ENCODE measurements around the gene CENPL.
"Not testable (repeated sequence)": the region's sequence is repeated elsewhere in the genome, so short reads cannot be mapped to it uniquely, and the experiment has no call there.

CENPL gene

GRCh38 chr1:173852105-173852504 is 27.4 kb upstream of the CENPL start:
- H3K27me3 Mint-ChIP-seq (ENCODE audit: low read depth, poor library complexity) = no peaks in the 10 kb centered on the region
- no peaks in the 10 kb centered on the region for H3K9me3 Mint-ChIP-seq
- H3K4me3 Mint-ChIP-seq = no peak overlapping the region
- DNase-seq = no peak
- peaks cover 7% of the 10 kb centered on the region for H3K4me1 Mint-ChIP-seq
- TF ChIP-seq CTCF (IDR thresholded peaks at IDR 0.05) = no peak
- no peak overlapping the region for H3K27ac Mint-ChIP-seq
- peaks cover 66% of the 10 kb centered on the region for H3K36me3 Mint-ChIP-seq (ENCODE audit: low read depth)

GRCh38 chr1:173832748-173833147 is 8.1 kb upstream of the CENPL start:
- Mint-ChIP-seq H3K27me3 (ENCODE audit: low read depth, poor library complexity) (no peaks in the 10 kb centered on the region), H3K4me3 (no peak overlapping the region), H3K4me1 (no peaks in the 10 kb centered on the region), H3K27ac (no peak overlapping the region), H3K9me3 (no peaks in the 10 kb centered on the region), H3K36me3 (ENCODE audit: low read depth) (peaks cover 33% of the 10 kb centered on the region)
- no peak for DNase-seq
- TF ChIP-seq CTCF (IDR thresholded peaks at IDR 0.05) = no peak

GRCh38 chr1:173827611-173828010 is 2.9 kb upstream of the CENPL start:
- no peak for DNase-seq
- H3K27ac Mint-ChIP-seq = no peak overlapping the region
- H3K27me3 Mint-ChIP-seq (ENCODE audit: low read depth, poor library complexity) = peaks cover 7% of the 10 kb centered on the region
- H3K9me3 Mint-ChIP-seq = peaks cover 6% of the 10 kb centered on the region
- H3K36me3 Mint-ChIP-seq (ENCODE audit: low read depth) = peaks cover 26% of the 10 kb centered on the region
- H3K4me3 Mint-ChIP-seq = no peak overlapping the region
- H3K4me1 Mint-ChIP-seq = peaks cover 20% of the 10 kb centered on the region
- no peak for TF ChIP-seq CTCF (IDR thresholded peaks at IDR 0.05)

GRCh38 chr1:173823781-173824314 is 835 bp downstream of the CENPL start:
- TF ChIP-seq CTCF (IDR thresholded peaks at IDR 0.05) = no peak
- Mint-ChIP-seq H3K36me3 (ENCODE audit: low read depth) (peaks cover 36% of the 10 kb centered on the region), H3K9me3 (peaks cover 6% of the 10 kb centered on the region), H3K4me3 (peak overlapping the region; percentile 99), H3K27me3 (ENCODE audit: low read depth, poor library complexity) (peaks cover 7% of the 10 kb centered on the region), H3K4me1 (peaks cover 31% of the 10 kb centered on the region), H3K27ac (peak overlapping the region; percentile 100)
- DNase-seq = no peak

GRCh38 chr1:173821680-173822079 is 3.0 kb downstream of the CENPL start:
- peaks cover 24% of the 10 kb centered on the region for H3K9me3 Mint-ChIP-seq
- H3K36me3 Mint-ChIP-seq (ENCODE audit: low read depth) = peaks cover 54% of the 10 kb centered on the region
- no peak overlapping the region for H3K27ac Mint-ChIP-seq
- TF ChIP-seq CTCF (IDR thresholded peaks at IDR 0.05) = no peak
- H3K4me1 Mint-ChIP-seq = peaks cover 31% of the 10 kb centered on the region
- DNase-seq = no peak
- peaks cover 3% of the 10 kb centered on the region for H3K27me3 Mint-ChIP-seq (ENCODE audit: low read depth, poor library complexity)
- no peak overlapping the region for H3K4me3 Mint-ChIP-seq

- Mint-ChIP-seq H3K9me3 (peaks cover 50% of the 10 kb centered on the region), H3K27me3 (ENCODE audit: low read depth, poor library complexity) (peaks cover 2% of the 10 kb centered on the region), H3K4me1 (peaks cover 20% of the 10 kb centered on the region), H3K27ac (no peak overlapping the region), H3K4me3 (no peak overlapping the region), H3K36me3 (ENCODE audit: low read depth) (peaks cover 77% of the 10 kb centered on the region)
- no peak for TF ChIP-seq CTCF (IDR thresholded peaks at IDR 0.05)
- no peak for DNase-seq
Observed at GRCh38 chr1:173818459-173818858, 6.2 kb downstream of the CENPL start.

GRCh38 chr1:173813654-173814053 is 11.0 kb downstream of the CENPL start:
- H3K4me1 Mint-ChIP-seq; H3K4me3 Mint-ChIP-seq; DNase-seq; H3K27ac Mint-ChIP-seq; H3K27me3 Mint-ChIP-seq (ENCODE audit: low read depth, poor library complexity): not testable (repeated sequence)
- H3K9me3 Mint-ChIP-seq = peaks cover 70% of the 10 kb centered on the region
- peaks cover 95% of the 10 kb centered on the region for H3K36me3 Mint-ChIP-seq (ENCODE audit: low read depth)
